OCI-LY3 (cell line): ENCODE data around the gene EYA4.

Experiments used
- H2AFZ ChIP-seq: fragments of 200-600, 300-600 bp; shearing (Covaris generic); 2 replicates; pipeline ENCODE4 v1.6.0; 2014; ENCODE audit warnings: antibody characterized with exemption, low read depth, low read length
- H3K27ac ChIP-seq: fragments of 200-600, 300-600 bp; sonication (generic); 2 replicates; pipeline ENCODE4 v1.5.1; 2014; ENCODE audit warnings: mild to moderate bottlenecking, low read length, moderate library complexity, mixed read lengths
- H3K27me3 ChIP-seq: fragments of 200-600, 300-600 bp; sonication (generic); 2 replicates; pipeline ENCODE4 v1.6.1; 2014; ENCODE audit warnings: low read depth, low read length, mixed read lengths
- H3K36me3 ChIP-seq: fragments of 200-600, 300-600 bp; sonication (generic); replicated peaks from 2 replicates; pipeline ENCODE3; 2014; ENCODE audit warnings: low read depth, low read length, mixed read lengths
- H3K4me1 ChIP-seq: fragments of 300-600, 200-600 bp; sonication (generic); 2 replicates; pipeline ENCODE4 v1.6.1; 2014; ENCODE audit warnings: low read length, mixed read lengths
- H3K4me2 ChIP-seq: fragments of 200-600, 300-600 bp; sonication (generic); 2 replicates; pipeline ENCODE4 v1.6.1; 2014; ENCODE audit warnings: low read length, mixed read lengths
- H3K4me3 ChIP-seq: fragments of 300-600, 200-600 bp; sonication (generic); 2 replicates; pipeline ENCODE4 v1.5.1; 2014; ENCODE audit warnings: antibody characterized with exemption, mild to moderate bottlenecking, low read length, moderate library complexity
- H3K79me2 ChIP-seq: fragments of 300-600, 200-600 bp; shearing (Covaris generic); 2 replicates; pipeline ENCODE4 v1.6.1; 2014; ENCODE audit warnings: mild to moderate bottlenecking, low read length, mixed read lengths
- H3K9ac ChIP-seq: fragments of 300-600, 200-600 bp; shearing (Covaris generic); 2 replicates; pipeline ENCODE4 v1.6.0; 2014; ENCODE audit warnings: mild to moderate bottlenecking, low read length, moderate library complexity
- H3K9me3 ChIP-seq: fragments of 200-600, 300-600 bp; shearing (Covaris generic); 2 replicates; pipeline ENCODE4 v1.6.1; 2014; ENCODE audit warnings: low read length, mixed read lengths; ENCODE audit not compliant: insufficient read depth
- H4K20me1 ChIP-seq: fragments of 200-600, 300-600 bp; sonication (generic); 2 replicates; pipeline ENCODE4 v1.6.1; 2016; ENCODE audit warnings: low read length, mixed read lengths; ENCODE audit not compliant: insufficient read depth
- CTCF ChIP-seq: fragments of 200-600, 300-600 bp; sonication (generic); IDR thresholded peaks from 2 replicates; pipeline ENCODE4 v1.5.1; 2014; ENCODE audit warnings: antibody characterized with exemption, low read length, low read depth
- EZH2phosphoT487 ChIP-seq: fragments of 200-600 bp; shearing (Covaris generic); IDR thresholded peaks from 2 replicates; pipeline ENCODE4 v1.6.1; 2018; ENCODE audit warnings: antibody characterized with exemption, mixed run types, low read depth

The EYA4 gene

GRCh38 chr6:133456944-133457343 lies 215.8 kb downstream of the EYA4 start:
- TF ChIP-seq EZH2phosphoT487 (no peak), CTCF (no peak)
- no peak overlapping the region for H3K4me3 ChIP-seq

GRCh38 chr6:133460101-133460500 lies 218.9 kb downstream of the EYA4 start:
- Histone ChIP-seq H3K36me3 (no peaks in the 10 kb centered on the region), H3K9me3 (no peaks in the 10 kb centered on the region), H3K27ac (no peak overlapping the region), H3K79me2 (no peaks in the 10 kb centered on the region), H3K27me3 (no peaks in the 10 kb centered on the region), H3K4me3 (no peak overlapping the region), H3K4me1 (no peaks in the 10 kb centered on the region), H3K4me2 (no peak overlapping the region), H4K20me1 (no peaks in the 10 kb centered on the region), H2AFZ (no peak overlapping the region), H3K9ac (no peak overlapping the region)
- TF ChIP-seq EZH2phosphoT487 (no peak), CTCF (no peak)

More at GRCh38 chr6:133456944-133457343, 215.8 kb downstream of the EYA4 start:
- Histone ChIP-seq H2AFZ (no peak overlapping the region), H3K27me3 (no peaks in the 10 kb centered on the region), H3K9ac (no peak overlapping the region), H3K36me3 (no peaks in the 10 kb centered on the region), H4K20me1 (no peaks in the 10 kb centered on the region), H3K4me2 (no peak overlapping the region), H3K79me2 (no peaks in the 10 kb centered on the region), H3K27ac (no peak overlapping the region), H3K9me3 (no peaks in the 10 kb centered on the region), H3K4me1 (no peaks in the 10 kb centered on the region)

- no peak overlapping the region for H3K4me3 ChIP-seq
- no peaks in the 10 kb centered on the region for H3K4me1 ChIP-seq
- H4K20me1 ChIP-seq, result no peaks in the 10 kb centered on the region
- H3K4me2 ChIP-seq, result no peak overlapping the region
- no peak overlapping the region for H3K9ac ChIP-seq
- no peaks in the 10 kb centered on the region for H3K9me3 ChIP-seq
- no peaks in the 10 kb centered on the region for H3K36me3 ChIP-seq
- H3K79me2 ChIP-seq, result no peaks in the 10 kb centered on the region
- no peak overlapping the region for H3K27ac ChIP-seq
- no peak for TF ChIP-seq CTCF
- TF ChIP-seq EZH2phosphoT487, result no peak
- H3K27me3 ChIP-seq, result no peaks in the 10 kb centered on the region
- H2AFZ ChIP-seq, result no peak overlapping the region
These were observed 222.6 kb downstream of the EYA4 start for GRCh38 chr6:133463790-133464189.

- TF ChIP-seq EZH2phosphoT487 (no peak), CTCF (no peak)
- H3K79me2 ChIP-seq, result no peaks in the 10 kb centered on the region
- H3K27me3 ChIP-seq, result no peaks in the 10 kb centered on the region
- no peak overlapping the region for H3K9ac ChIP-seq
- H3K27ac ChIP-seq, result no peak overlapping the region
- no peak overlapping the region for H3K4me3 ChIP-seq
- H3K4me2 ChIP-seq, result no peak overlapping the region
- no peaks in the 10 kb centered on the region for H4K20me1 ChIP-seq
- no peaks in the 10 kb centered on the region for H3K4me1 ChIP-seq
- H3K36me3 ChIP-seq, result no peaks in the 10 kb centered on the region
- H2AFZ ChIP-seq, result no peak overlapping the region
- H3K9me3 ChIP-seq, result no peaks in the 10 kb centered on the region
These were observed 225.5 kb downstream of the EYA4 start for GRCh38 chr6:133466680-133467079.
